Liver (tissue), 9 donors: Measurements from ENCODE around the gene RAD51B. TPM values are rescaled to one million over a fixed set of nuclear protein-coding genes. Genes with fewer than 3 reads are reported as not detected.
"Not testable (repeated sequence)": the region's sequence is repeated elsewhere in the genome, so short reads cannot be mapped to it uniquely, and the experiment has no call there.

Experiments used
- DNase-seq: peaks from one replicate; pipeline ENCODE4 v3.0.0-alpha.2; 2017; ENCODE audit warnings: low spot score
- H3K27ac ChIP-seq, 2 donors: one replicate each; pipeline ENCODE4 v1.7.0; 2013; ENCODE audit warnings: inconsistent platforms in 2 of 2, low read length in 2 of 2, control low read depth in 1 of 2, low read depth in 1 of 2, mild to moderate bottlenecking in 1 of 2
- H3K27me3 ChIP-seq, 4 donors: one replicate each; pipeline versions ENCODE4 v1.6.1 to v1.7.0; 2013; ENCODE audit warnings: low read length in 3 of 4, inconsistent platforms in 1 of 4, mild to moderate bottlenecking in 1 of 4, moderate library complexity in 1 of 4; ENCODE audit not compliant: control insufficient read depth in 4 of 4, insufficient read depth in 4 of 4
- H3K36me3 ChIP-seq, 4 donors: one replicate each; pipeline versions ENCODE4 v1.6.1 to v1.7.0; 2013; ENCODE audit warnings: low read length in 3 of 4, mild to moderate bottlenecking in 3 of 4, low read depth in 1 of 4, moderate library complexity in 1 of 4; ENCODE audit not compliant: control insufficient read depth in 4 of 4, insufficient read depth in 3 of 4
- H3K4me1 ChIP-seq, 4 donors: one replicate each; pipeline versions ENCODE4 v1.6.1 to v1.7.0; 2013; ENCODE audit warnings: low read length in 3 of 4, mild to moderate bottlenecking in 3 of 4, moderate library complexity in 1 of 4; ENCODE audit not compliant: control insufficient read depth in 4 of 4, insufficient read depth in 4 of 4
- H3K4me3 ChIP-seq, 3 donors: one replicate each; pipeline versions ENCODE4 v1.6.1 to v1.7.0; 2013; ENCODE audit warnings: low read length in 3 of 3, control low read depth in 1 of 3, low read depth in 1 of 3, mild to moderate bottlenecking in 1 of 3
- H3K9ac ChIP-seq, 2 donors: one replicate each; pipeline ENCODE4 v1.7.0; 2013; ENCODE audit warnings: low read length in 2 of 2, mild to moderate bottlenecking in 2 of 2, moderate library complexity in 2 of 2, control low read depth in 1 of 2, low read depth in 1 of 2
- H3K9me3 ChIP-seq, 4 donors: one replicate each; pipeline versions ENCODE4 v1.6.1 to v1.7.0; 2013; ENCODE audit warnings: low read length in 3 of 4; ENCODE audit not compliant: control insufficient read depth in 4 of 4
- EGR1 ChIP-seq, 2 donors: IDR thresholded peaks; 2 replicates each; pipeline ENCODE4 v1.6.1; 2016 to 2018; ENCODE audit warnings: antibody characterized with exemption in 2 of 2, low read depth in 2 of 2
- FOXA2 ChIP-seq: IDR thresholded peaks from 2 replicates; pipeline ENCODE4 v1.6.1; 2016; ENCODE audit warnings: antibody characterized with exemption
- GABPA ChIP-seq, 2 donors: IDR thresholded peaks in 1 of 2; conservative IDR thresholded peaks in 1 of 2; 2 replicates each; pipeline ENCODE4 v1.6.1; 2016; ENCODE audit warnings: antibody characterized with exemption in 2 of 2, mild to moderate bottlenecking in 1 of 2, moderate library complexity in 1 of 2
- HNF4G ChIP-seq: IDR thresholded peaks from 2 replicates; pipeline ENCODE4 v1.6.1; 2016; ENCODE audit warnings: antibody characterized with exemption
- NR2F2 ChIP-seq: IDR thresholded peaks from 2 replicates; pipeline ENCODE4 v1.6.1; 2016; ENCODE audit warnings: antibody characterized with exemption
- RAD21 ChIP-seq, 2 donors: IDR thresholded peaks; 2 replicates each; pipeline ENCODE4 v1.6.1; 2016; ENCODE audit warnings: antibody characterized with exemption in 2 of 2, mild to moderate bottlenecking in 2 of 2
- REST ChIP-seq: IDR thresholded peaks from 2 replicates; pipeline ENCODE4 v1.6.1; 2016; ENCODE audit warnings: antibody characterized with exemption, mild to moderate bottlenecking
- RXRA ChIP-seq, 2 donors: IDR thresholded peaks; 2 replicates each; pipeline ENCODE4 v1.6.1; 2017 to 2018; ENCODE audit warnings: antibody characterized with exemption in 2 of 2, mild to moderate bottlenecking in 1 of 2
- TAF1 ChIP-seq: conservative IDR thresholded peaks from 2 replicates; pipeline ENCODE4 v1.6.1; 2016; ENCODE audit warnings: antibody characterized with exemption, mild to moderate bottlenecking
- WGBS: extraction: QIAGEN DNeasy Blood & Tissue Kit; methylation state at CpG from one replicate; pipeline ENCODE4 v1.1.7; 2013; 5-methylcytosine and 5-hydroxymethylcytosine counted together
- polyA plus RNA-seq, 2 donors: library from polyadenylated mRNA; stranded (reverse) in 1 of 2; unstranded in 1 of 2; fragments of 200-250 nt in 1 of 2; fragments of >200 nt in 1 of 2; fragmentation: Nextera tagmentation in 1 of 2; extraction: Ambion mirVana in 1 of 2; gene quantifications; one replicate each; pipeline versions ENCODE4 v1.2.1 to v1.2.3, GENCODE V29; 2013 to 2015
- total RNA-seq, 2 donors: library from RNA; depleted of rRNA; stranded (reverse); fragments of >200 nt; gene quantifications; one replicate each; pipeline ENCODE4 v1.2.3, GENCODE V29; 2014
- TF ChIP-seq, protein P1 (sequence below): fragments of 150-350 bp; IDR thresholded peaks from 2 replicates; pipeline ENCODE4 v1.5.1; 2017; ENCODE audit warnings: improper control_type of control experiment, low read depth, low read length; ENCODE audit not compliant: missing input control
- donor health status: healthy.
- donor health status: healthy.
- donor health status: healthy.
- donor health status: healthy.
- donor health status: healthy.

Gene RAD51B
- total and polyA plus RNA-seq, 4 donors, result 0.81 to 12.9 (median 2.4) TPM

DNA sequence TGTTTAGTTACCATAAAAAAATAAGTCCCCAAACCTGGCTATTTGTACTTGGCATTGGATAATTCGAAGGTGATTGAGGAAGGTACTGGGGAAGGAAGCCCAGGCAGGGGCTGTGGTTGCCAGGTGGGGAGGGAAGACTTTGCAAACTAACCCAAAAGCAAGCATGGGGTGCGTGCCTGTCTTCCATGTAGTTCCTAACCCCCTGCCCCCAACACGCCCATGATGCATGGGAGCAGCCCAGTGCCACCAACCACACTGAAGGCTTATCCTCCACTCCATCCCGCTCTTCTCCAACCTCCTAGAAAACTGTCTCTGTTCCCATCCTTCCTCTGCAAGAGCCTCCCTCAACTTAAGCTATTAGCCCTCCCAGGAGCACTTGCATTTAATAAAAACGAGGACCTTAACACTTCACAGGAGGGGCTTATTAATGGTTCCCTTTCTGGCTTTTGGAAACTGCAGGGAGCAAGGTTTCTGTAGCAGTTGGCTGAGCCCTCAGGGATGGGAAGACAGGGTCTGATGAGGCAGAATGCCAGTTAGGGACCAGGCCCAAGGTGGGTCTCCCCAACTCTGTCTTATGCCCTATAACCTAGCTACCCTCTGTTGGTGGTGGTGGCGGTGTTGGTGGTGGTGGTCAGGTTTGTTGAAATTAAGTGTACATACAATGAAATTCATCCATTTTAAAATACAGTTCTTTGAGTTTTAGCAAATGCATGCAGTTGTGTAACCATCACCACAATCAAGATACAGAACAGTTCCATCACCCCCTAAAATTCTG is 877.3 kb downstream of the RAD51B start:
- H3K36me3 ChIP-seq, result no peaks in the 10 kb centered on the region
- H3K9me3 ChIP-seq, result no peaks in the 10 kb centered on the region
- DNase-seq, result no peak
- WGBS, result 97% methylated on average over 6 of the region's 6 CpGs
- no peak overlapping the region for H3K9ac ChIP-seq
- no peaks in the 10 kb centered on the region for H3K4me1 ChIP-seq
- no peaks in the 10 kb centered on the region for H3K27me3 ChIP-seq
- no peak overlapping the region for H3K4me3 ChIP-seq
- no peak overlapping the region for H3K27ac ChIP-seq
- TF ChIP-seq HNF4G (no peak), REST (no peak), TAF1 (no peak), FOXA2 (no peak), EGR1 (IDR thresholded peaks at IDR 0.05; ENCODE audit: low read depth in 2 of 2) (no peak), GABPA (IDR thresholded peaks at IDR 0.05 in 1 of 2, conservative IDR thresholded peaks at IDR 0.05 in 1 of 2) (no peak), RXRA (IDR thresholded peaks at IDR 0.05) (no peak)
- TF ChIP-seq, protein P1, sequence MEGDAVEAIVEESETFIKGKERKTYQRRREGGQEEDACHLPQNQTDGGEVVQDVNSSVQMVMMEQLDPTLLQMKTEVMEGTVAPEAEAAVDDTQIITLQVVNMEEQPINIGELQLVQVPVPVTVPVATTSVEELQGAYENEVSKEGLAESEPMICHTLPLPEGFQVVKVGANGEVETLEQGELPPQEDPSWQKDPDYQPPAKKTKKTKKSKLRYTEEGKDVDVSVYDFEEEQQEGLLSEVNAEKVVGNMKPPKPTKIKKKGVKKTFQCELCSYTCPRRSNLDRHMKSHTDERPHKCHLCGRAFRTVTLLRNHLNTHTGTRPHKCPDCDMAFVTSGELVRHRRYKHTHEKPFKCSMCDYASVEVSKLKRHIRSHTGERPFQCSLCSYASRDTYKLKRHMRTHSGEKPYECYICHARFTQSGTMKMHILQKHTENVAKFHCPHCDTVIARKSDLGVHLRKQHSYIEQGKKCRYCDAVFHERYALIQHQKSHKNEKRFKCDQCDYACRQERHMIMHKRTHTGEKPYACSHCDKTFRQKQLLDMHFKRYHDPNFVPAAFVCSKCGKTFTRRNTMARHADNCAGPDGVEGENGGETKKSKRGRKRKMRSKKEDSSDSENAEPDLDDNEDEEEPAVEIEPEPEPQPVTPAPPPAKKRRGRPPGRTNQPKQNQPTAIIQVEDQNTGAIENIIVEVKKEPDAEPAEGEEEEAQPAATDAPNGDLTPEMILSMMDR, result no peak

DNA sequence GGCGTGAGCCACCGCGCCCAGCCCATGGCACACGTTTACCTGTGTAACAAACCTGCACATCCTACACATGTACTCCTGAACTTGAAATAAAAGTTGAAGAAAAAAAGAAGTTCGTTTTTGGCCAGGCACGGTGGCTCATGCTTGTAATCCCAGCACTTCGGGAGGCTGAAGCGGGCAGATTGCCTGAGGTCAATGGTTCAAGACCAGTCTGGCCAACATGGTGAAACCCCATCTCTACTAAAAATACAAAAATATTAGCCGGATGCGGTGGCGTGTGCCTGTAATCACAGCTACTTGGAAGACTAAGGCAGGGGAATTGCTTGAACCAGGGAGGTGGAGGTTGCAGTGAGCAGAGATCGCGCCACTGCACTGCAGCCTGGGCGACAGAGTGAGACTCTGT is 879.2 kb downstream of the RAD51B start:
- H3K27me3 ChIP-seq, H3K36me3 ChIP-seq, H3K4me1 ChIP-seq, DNase-seq, H3K9me3 ChIP-seq, H3K27ac ChIP-seq, H3K4me3 ChIP-seq, H3K9ac ChIP-seq: not testable (repeated sequence)
- 92% methylated on average over 14 of the region's 14 CpGs for WGBS

GRCh38 chr14:68701001-68701741 is 881.6 kb downstream of the RAD51B start:
- DNase-seq, result no peak
- no peak for TF ChIP-seq RAD21 (IDR thresholded peaks at IDR 0.05)
- no peak for TF ChIP-seq RXRA (IDR thresholded peaks at IDR 0.05)
- TF ChIP-seq HNF4G, result no peak
- no peak for TF ChIP-seq NR2F2
- TF ChIP-seq TAF1, result no peak
- H3K36me3 ChIP-seq, result no peaks in the 10 kb centered on the region

More at GRCh38 chr14:68701001-68701741, 881.6 kb downstream of the RAD51B start:
- Histone ChIP-seq H3K27ac (no peak overlapping the region), H3K9me3 (no peaks in the 10 kb centered on the region), H3K9ac (no peak overlapping the region), H3K27me3 (no peaks in the 10 kb centered on the region), H3K4me3 (no peak overlapping the region), H3K4me1 (peaks cover 0 to 5% (median 0%) of the 10 kb centered on the region in 4 donors)
- 97% methylated on average over 6 of the region's 6 CpGs for WGBS
